HG02852 (cell line): ENCODE results near the gene TMEM209.
"Not testable (repeated sequence)": the region's sequence is repeated elsewhere in the genome, so short reads cannot be mapped to it uniquely, and the experiment has no call there.

Source experiments
- ATAC-seq: cut with Tn5 transposase; IDR thresholded peaks from one replicate; pipeline ENCODE4 v1.9.1; 2021; ENCODE audit warnings: mild to moderate bottlenecking, moderate library complexity; ENCODE audit not compliant: unreplicated experiment

TMEM209 gene

DNA sequence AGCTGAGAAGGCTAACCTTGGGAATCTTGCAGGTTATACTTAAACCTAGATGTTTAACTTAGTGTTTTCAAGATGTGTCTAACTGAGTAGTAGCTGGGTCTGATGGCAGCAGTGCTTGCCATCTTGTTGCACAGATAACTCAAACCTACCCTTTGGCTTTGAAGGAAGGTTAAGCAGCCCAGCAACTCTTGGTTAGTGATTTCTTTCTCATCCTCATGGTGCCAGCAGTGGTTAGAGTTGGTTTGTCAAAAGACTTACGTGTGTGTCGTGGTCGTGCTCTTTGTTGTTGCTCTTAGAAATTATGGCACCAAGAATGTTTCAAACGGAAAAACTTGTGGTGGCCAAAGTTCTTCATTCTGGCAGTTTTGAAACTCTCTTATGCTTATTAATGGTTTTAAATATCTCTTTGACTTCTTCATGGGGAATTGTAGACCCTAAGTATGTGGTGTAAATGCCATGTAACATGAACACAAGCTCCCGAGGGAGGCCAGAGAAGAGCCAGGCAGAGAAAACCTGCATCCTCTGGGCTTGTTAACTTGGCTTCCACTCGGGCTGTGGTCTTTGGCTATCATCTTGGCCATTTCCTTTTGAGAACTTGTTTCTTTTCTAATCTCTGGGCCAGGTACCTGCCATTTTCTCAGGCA lies 73.9 kb downstream of the TMEM209 start:
- ATAC-seq, result no peak

DNA sequence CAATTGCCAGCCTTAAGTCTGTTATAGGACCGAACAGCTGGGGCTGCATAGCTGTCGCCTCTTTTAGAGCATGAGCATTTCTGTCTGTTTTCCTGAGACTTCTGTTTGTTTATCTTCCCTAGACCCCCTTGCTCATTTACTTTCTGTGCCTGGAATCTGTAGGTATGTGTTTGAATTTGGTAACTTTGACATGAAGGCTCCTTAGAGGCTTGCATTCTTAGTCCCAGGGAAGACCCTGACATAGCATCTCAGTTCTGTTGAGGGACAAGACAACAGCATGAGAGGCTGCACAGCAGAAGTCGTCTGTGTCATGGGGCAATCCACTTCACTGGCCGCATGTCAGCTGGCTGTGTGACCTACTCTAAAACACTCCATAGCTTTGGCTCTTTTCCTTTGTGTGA lies 76.2 kb downstream of the TMEM209 start:
- no peak for ATAC-seq

DNA sequence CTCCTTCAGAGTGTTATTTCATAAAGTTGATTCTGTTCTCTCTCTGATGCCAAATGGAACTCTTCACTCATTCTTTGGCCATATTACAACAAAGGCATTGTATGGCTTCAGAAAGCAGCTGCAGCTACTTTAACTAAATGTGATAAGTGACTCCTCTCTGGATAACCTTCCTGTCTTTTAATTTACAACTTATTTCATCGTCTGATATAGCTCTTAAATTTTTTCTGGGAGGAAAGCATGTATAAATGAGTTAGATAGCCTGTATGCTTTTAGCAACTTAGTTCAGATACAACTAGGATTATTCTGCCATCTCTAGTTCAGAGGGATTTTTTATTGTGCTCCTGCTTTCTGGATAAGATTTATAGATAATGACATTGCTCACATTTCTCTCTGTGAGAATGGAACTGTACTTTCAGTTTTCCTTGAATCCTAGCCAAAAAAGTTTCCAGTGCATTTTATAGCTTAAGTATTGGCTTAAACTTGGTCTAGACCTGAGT lies 77.3 kb downstream of the TMEM209 start:
- ATAC-seq, result no peak

DNA sequence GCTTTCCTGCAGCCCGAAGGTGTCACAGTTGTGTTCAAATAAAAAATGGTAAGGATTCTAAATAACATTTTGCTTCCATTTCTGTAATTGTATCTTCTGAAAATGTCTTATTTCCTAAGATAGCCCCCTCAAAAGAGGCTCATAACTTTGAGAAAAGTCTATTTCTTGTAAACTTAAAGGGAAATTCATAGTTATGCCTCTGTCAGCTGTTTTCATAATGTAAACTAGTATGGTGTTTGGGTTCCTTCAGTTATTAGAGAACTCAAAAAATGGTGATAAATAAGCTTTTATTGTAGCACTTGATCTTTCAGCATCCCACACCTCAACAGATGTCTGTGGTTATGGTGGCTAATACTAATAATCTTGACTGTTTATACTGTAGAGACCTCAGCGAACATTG lies 77.8 kb downstream of the TMEM209 start:
- ATAC-seq, result no peak

DNA sequence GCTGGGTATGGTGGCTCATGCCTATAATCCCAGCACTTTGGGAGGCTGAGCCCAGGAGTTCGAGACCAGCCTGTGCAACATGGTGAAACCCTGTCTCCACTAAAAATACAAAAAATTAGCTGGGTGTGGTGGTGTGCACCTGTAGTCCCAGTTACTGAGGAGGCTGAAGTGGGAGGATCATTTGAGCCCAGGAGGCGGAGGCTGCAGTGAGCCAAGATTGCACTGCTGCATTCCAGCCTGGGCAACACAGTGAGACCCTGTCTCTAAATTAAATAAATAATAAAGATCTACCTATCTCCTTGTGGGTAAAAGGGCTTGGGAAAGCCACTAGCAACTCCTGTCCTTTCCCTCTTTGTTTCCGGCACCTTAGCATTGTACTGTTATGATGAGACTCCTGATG lies 78.4 kb downstream of the TMEM209 start:
- not testable (repeated sequence) for ATAC-seq

DNA sequence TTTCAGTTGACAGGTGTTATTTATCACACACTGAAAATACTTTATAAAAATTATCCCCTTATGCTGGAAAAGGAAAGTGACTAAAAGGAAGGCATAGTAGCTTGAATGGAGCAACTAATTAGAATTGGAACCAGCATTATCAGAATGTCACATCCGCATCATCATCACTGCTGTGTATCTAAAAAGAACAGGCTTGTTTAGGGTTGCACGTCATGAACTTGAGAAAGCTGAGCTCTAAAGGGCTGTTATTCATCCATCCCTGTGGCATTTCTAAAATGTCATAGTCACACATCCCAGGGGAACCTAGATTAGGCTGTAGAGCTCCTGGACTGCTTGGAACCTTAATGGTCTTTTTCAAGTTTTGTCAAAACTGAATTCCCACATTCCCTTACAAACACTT lies 80.5 kb downstream of the TMEM209 start:
- ATAC-seq, result no peak

DNA sequence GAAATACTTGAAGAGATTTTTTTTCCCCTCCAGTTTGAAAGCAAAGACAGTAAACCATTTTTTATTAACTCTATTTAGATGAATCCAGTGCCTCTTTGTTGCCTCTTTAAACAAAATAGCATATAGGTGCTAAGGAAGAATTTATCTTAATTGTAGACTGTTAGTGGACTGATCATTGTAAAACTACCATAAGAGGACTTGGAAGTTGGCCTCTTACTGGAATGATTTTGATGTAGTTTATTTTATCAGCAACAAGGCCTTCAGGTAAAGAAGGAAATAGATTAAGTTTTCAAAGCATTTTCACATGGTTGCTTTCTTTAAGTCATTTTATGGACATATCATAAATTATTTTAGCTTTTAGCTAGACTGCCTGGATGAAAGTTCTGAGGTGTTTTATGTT lies 81.7 kb downstream of the TMEM209 start:
- ATAC-seq, result no peak

DNA sequence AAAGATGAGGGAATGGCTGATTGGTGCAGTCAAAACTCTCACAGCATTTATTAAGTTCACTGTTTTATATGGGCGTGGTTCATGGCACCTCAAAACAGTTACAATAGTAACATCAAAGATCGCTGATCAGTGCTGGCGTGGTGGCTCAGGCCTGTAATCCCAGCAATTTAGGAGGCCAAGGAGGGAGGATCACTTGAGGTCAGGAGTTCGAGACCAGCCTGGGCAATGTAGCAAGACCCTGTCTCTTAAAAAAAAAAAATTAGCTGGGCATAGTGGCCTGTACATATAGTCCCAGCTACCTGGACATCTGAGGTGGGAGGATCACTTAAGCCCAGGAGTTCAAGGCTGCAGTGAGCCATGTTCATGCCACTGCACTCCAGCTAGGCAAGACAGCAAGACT lies 86.4 kb downstream of the TMEM209 start:
- ATAC-seq, result no peak

DNA sequence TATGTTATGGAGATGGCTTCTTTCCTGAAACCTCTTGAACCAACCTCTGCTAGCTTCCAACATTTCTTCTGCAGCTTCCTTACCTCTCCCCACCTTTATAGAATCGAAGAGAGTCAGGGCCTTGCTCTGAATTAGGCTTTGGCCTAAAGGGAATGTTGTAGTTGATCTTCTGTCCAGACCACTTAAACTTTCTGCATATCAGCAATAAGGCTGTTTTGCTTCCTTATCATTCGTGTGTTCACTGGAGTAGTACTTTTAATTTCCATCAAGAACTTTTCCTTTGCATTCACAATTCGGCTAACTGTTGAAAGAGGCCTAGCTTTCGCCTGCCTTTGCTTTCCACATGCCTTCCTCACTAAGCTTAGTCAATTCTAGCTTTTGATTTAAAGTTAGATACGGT lies 86.9 kb downstream of the TMEM209 start:
- no peak for ATAC-seq

DNA sequence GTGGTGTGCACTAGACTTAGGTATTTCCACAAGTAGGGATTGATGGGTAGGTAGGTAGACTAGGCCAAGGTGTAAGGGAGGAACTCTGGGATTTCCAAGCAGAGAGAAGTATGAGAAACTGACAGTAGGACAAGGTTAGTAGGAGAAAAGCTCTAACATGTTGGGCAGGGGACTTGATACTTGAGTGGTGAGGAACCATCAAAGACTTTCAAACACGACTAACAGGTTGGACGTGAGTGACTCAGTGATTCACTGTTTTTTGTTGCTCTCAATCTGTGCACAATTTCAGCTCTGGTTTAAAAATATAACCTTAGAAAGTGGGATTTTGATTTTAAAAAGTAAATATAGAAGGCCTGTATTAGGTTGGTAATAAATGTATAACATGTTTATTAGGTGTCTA lies 90.4 kb downstream of the TMEM209 start:
- no peak for ATAC-seq
